ENCODE measurements around the gene ZNF688.

The ZNF688 gene

GRCh38 chr16:30585400-30586191, 14.1 kb upstream of the ZNF688 start, which contains the start of gene ZNF785:
ZNF785 (minus strand) TSS chr16:30585697; CDS start chr16:30585611, 86 bp downstream.
- DNase-seq (ENCODE audit: low read depth in 2 of 2): peak; percentile 91

DNA sequence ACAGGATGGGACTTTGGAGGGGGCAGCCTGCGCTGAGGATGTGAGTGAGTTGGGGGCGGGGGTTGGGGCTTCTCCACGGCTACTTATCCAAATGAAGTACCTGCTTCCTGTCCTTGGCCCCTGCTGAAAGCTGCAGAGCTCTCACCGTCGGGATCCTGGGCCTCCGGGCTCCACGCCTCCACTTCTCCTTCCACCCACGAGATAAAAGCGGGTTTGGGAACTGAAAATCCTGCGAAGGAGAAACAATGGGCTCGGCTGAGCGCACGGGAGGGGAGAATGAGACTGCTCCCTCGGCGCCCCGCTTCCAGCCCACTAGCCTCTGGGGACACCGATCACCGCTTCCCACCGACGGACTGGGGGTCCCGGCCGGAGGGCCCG, 13.5 kb upstream of the ZNF688 start:
- DNase-seq (ENCODE audit: low read depth in 2 of 2): no peak

DNA sequence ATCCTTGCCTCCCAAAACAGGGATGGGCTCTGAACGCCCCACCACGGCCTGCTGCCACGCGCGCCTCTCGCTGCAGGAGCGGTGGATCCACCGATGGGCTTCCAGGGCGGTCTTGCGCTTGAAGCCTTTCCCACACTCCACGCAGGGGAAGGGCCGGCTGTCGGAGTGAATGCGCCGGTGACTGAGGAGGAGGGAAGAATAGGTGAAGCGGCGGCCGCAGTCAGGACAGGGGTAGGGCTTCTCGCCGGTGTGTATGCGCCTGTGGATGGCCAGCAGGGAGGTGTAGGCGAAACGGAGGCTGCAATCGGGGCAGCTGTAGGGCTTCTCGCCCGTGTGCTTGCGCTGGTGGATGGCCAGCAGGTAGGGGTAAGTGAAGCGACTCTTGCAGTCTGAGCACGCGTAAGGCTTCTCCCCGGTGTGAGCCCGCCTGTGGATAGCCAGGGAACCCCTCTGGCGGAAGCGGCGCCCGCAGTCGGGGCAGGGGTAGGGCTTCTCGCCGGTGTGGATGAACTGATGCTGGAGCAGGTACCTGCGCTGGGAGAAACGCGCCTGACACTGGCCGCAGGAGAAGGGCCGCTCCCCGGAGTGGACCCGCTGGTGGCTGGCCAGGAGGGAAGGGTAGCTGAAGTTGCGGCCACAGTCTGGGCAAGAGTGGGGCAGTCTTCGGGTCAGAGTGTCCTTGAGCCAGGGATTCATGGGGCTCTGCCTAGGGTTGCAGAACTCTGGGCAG, 11.3 kb upstream of the ZNF688 start:
- no peak for DNase-seq (ENCODE audit: low read depth in 2 of 2)

GRCh38 chr16:30581457-30581856, 9.9 kb upstream of the ZNF688 start:
- DNase-seq (ENCODE audit: low read depth in 2 of 2): no peak

DNA sequence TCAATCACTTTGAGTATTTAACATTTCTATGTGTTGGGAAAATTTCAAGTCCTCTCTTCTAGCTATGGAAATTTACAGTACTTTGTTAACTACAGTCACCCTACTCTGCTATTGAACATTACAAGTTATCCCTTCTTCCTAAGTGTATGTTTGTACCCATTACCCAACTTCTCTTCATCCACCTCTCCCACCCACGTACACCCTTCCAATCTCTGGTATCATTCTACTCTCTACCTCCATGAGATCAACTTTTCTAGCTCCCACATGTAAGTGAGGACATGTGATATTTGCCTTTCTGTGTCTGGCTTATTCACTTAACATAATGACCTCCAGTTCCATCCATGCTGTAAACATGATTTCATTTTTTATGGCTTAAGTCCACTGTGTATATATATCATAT, 3.2 kb upstream of the ZNF688 start:
- DNase-seq (ENCODE audit: low read depth in 2 of 2): no peak

DNA sequence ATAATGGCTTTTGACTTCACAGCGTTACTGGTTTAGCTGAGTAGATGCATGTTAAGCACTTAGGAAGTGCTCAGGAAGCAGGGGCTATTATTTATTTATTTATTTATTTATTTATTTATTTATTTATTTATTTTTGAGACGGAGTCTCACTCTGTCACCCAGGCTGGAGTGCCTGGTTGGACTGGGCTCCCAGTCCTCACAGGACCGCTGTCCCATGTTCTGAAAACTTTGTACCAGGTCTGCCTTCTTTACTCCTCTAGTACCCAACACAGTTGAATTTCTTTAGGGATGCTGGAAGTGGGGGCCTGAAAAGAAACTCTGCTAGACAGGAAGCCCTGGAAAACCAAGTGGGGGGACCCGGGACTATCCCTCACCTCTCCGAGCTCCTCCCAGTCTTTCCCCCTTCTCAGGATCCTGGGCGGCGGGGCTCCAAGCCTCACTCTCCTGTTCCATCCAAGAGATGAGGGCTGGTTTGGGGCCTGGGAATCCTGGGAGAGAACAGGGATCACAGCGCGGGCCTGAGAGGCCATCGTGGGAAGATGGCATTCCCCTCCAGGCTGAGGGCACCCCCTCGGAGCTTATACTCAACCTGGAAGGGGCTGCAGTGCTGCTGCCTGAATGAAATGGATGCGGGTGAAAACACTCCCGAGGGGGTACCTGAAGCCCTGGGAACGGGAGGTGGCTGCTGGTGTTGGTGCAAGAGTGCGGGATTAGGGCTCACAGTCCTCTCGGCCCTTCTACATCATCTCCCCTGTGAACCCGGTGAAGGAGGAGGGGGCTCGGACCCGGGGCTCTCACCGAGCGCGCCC, 674 bp downstream of the ZNF688 start:
- DNase-seq (ENCODE audit: low read depth in 2 of 2): no peak

- DNase-seq (ENCODE audit: low read depth in 2 of 2): no peak
These were observed 1.5 kb downstream of the ZNF688 start for GRCh38 chr16:30569746-30570635.

- DNase-seq (ENCODE audit: low read depth in 2 of 2): no peak
These were observed 2.2 kb downstream of the ZNF688 start for GRCh38 chr16:30569281-30569680.

GRCh38 chr16:30567991-30568638, 3.4 kb downstream of the ZNF688 start:
- DNase-seq (ENCODE audit: low read depth in 2 of 2): no peak

DNA sequence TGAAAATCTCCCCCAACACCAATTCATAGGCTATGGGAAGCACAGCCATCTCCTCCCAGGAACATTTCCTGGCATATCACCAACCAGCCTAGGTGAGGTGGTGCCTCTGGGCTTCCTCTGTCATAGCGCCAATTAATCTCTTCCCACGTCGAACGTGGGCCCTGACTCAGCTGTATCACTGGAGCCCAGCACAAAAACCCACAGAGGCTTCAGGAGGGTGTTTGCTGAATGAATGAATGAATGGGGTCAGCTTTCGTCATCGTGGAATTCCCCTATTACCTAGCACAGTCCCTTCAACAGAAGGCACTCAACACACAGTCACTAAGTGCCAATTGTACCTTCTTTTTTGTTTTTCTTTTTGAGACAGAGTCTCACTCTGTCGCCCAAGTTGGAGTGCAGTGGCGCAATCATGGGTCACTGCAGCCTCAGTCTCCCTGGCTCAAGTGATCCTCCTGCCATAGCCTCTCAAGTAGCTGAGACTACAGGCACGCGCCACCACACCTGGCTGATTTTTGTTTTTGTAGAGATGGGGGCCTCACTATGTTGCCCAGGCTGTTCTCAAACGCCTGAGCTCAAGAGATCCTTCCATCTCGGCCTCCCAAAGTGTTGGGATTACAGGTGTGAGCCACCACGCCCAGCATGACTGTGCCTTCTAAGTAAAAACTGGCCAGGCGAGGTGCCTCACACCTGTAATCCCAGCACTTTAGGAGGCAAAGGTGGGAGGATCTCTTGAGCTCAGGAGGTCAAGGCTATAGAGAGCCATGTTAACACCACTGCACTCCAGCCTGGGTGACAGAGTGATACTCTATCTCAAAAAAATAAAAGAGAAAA, 4.1 kb downstream of the ZNF688 start:
- DNase-seq (ENCODE audit: low read depth in 2 of 2): peak; percentile 66 to 69

GRCh38 chr16:30566531-30566930, 5.0 kb downstream of the ZNF688 start:
- DNase-seq (ENCODE audit: low read depth in 2 of 2): no peak

DNA sequence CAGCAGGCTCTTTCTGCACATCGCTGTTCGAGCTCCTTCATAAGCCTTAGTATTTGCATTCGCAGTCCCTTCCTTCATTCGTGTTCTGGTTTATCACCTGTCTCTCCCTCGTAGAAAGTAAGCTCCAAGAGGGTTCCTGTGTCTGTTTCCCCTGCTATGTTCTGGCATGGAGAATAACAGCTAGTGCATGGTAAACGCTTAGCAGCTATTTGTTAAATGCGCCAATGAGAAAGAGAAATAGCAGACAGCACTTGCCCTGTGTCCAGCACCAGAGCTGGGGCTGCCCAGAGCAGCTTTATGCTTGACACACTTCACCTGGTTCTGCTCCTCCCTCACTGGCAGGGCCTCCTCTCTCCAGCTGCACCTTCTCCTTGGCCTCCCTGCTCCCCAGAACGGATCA, 5.5 kb downstream of the ZNF688 start:
- no peak for DNase-seq (ENCODE audit: low read depth in 2 of 2)

DNA sequence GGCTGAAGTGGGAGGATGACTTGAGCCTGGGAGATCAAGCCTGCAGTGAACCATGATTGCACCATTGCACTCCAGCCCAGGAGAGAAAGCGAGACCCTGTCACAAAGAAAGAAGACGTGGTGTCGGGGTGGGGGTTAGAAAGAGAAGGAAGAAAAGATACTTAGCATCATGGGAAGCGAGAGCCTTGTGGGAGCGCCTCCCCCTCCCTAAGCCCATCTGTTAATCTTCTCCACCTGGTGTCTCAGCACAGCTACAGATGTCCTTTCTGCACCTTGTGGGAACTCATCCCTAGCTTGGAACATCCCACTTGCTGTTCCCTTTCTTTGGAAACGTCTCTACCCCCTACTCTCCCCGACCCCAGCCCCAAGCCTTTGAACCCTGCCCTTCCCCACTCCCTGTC, 6.0 kb downstream of the ZNF688 start:
- no peak for DNase-seq (ENCODE audit: low read depth in 2 of 2)

- no peak for DNase-seq (ENCODE audit: low read depth in 2 of 2)
These were observed 9.5 kb downstream of the ZNF688 start for GRCh38 chr16:30562021-30562420.

- DNase-seq (ENCODE audit: low read depth in 2 of 2): no peak
These were observed 10.3 kb downstream of the ZNF688 start for GRCh38 chr16:30561089-30561816.

GRCh38 chr16:30559690-30560089, 11.8 kb downstream of the ZNF688 start:
- no peak for DNase-seq (ENCODE audit: low read depth in 2 of 2)

DNA sequence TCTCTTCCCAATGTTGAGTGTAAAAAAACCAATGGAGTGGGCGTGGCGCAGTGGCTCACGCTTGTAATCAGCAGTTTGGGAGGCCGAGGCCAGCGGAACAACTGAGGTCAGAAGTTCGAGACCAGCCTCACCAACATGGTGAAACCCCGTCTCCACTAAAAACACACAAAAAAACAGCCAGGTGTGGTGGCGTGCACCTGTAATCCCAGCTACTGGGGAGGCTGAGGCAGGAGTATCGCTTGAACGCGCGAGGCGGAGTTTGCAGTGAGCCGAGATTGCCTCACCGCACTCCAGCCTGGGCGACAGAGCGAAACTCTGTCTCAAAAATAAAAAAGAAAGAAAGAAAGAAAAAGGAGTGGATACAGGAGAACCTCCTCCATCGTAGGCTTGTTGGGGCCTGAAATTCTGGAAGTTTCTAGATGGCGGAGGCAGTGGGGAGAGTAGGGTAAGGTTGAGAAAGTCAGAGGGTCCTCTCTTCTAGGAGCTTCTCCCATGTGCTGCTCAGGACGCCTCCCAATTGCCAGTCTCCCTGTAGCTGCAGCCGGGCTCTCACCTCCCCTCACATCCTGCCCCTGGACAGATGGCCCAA, 12.6 kb downstream of the ZNF688 start:
- no peak for DNase-seq (ENCODE audit: low read depth in 2 of 2)

DNA sequence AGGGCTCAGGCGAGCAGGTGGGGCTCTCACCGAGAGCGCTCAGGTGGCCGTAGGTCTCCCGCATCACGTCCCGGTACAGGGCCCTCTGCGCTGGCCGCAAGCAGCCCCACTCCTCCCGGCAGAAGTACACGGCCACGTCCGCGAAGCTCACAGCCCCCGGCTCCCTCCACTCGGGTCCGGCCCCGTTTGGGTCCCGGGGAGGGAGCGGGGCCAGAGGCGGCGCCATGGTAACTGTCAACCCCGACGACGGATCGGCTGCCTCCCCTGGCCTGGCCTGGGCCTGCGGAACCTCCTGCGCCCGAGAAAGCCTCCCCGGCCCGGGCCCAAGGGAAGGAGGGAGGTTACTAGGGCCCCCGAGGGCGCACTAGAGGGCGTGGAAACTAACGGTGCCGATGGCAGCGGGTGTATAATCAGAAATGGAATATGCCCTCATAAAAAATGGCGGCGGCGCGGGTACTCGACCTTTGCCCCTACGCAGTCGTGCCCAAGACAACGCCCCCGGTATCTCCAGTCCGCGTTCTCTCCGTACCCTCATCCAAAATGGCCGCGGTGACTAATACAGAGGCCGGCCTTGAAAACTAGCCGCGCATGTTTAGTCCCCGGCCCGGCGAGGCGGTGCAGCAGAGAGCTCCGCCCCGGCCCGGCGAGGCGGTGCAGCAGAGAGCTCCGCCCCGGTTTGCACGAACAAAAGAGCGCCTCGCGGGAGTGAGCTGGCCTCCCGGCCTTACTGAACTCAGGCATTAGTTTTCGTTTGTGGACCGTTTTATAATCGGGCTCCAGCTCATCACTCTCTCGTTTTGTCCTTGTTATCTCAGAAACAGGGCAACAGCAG, 13.3 kb downstream of the ZNF688 start, which contains the start of gene ZNF764:
Gene ZNF764, minus strand, starts transcription at position 418 of the 832 bp plus-strand sequence. Its CDS starts 192 bp downstream, at position 226.
- peak; percentile 97 to 98 for DNase-seq (ENCODE audit: low read depth in 2 of 2)
